LNCaP clone FGC (cell line): ENCODE data around the gene CAPN8.
A peak's percentile ranks its signal among the peaks of the same experiment; 100 is the strongest.

ENCODE experiments used
- DNase-seq: peaks from one replicate; pipeline ENCODE4 v3.0.0-alpha.2; 2011; ENCODE audit warnings: low read depth
- H3K4me3 ChIP-seq: 2 replicates; pipeline ENCODE4 v1.5.1; 2011; ENCODE audit warnings: mild to moderate bottlenecking, low read depth, low read length, control low read depth
- CTCF ChIP-seq: IDR thresholded peaks from 2 replicates; pipeline ENCODE4 v1.5.1; 2012; ENCODE audit warnings: mild to moderate bottlenecking; ENCODE audit not compliant: control insufficient read depth, insufficient read depth; ENCODE audit errors: extremely low read depth

CAPN8 gene

GRCh38 chr1:223609066-223609465 is 56.4 kb downstream of the CAPN8 start:
- no peak for TF ChIP-seq CTCF
- H3K4me3 ChIP-seq, result no peak overlapping the region
- no peak for DNase-seq

- H3K4me3 ChIP-seq, result no peak overlapping the region
- no peak for TF ChIP-seq CTCF
- no peak for DNase-seq
These were observed 107.0 kb downstream of the CAPN8 start for GRCh38 chr1:223558512-223558911.

- no peak for TF ChIP-seq CTCF
- no peak for DNase-seq
- no peak overlapping the region for H3K4me3 ChIP-seq
These were observed 108.4 kb downstream of the CAPN8 start for GRCh38 chr1:223557130-223557475.

GRCh38 chr1:223556414-223557129 is 108.9 kb downstream of the CAPN8 start:
- peak; percentile 60 for TF ChIP-seq CTCF
- DNase-seq, result no peak
- no peak overlapping the region for H3K4me3 ChIP-seq

- no peak for TF ChIP-seq CTCF
- H3K4me3 ChIP-seq, result no peak overlapping the region
- DNase-seq, result no peak
These were observed 111.5 kb downstream of the CAPN8 start for GRCh38 chr1:223553957-223554356.

GRCh38 chr1:223551610-223552009 is 113.9 kb downstream of the CAPN8 start:
- no peak overlapping the region for H3K4me3 ChIP-seq
- TF ChIP-seq CTCF, result no peak
- DNase-seq, result no peak

- DNase-seq, result no peak
- H3K4me3 ChIP-seq, result no peak overlapping the region
- no peak for TF ChIP-seq CTCF
These were observed 115.8 kb downstream of the CAPN8 start for GRCh38 chr1:223549740-223550139.
